Choroid plexus epithelial cell (primary cell): ENCODE data around the gene SLX4IP.

Experiments used
- DNase-seq: peaks from one replicate; pipeline ENCODE4 v3.0.0-alpha.2; 2010; ENCODE audit warnings: low read depth
- H3K4me3 ChIP-seq: 2 replicates; pipeline ENCODE4 v1.5.1; 2011; ENCODE audit warnings: low read depth, mild to moderate bottlenecking, control low read depth, low read length, moderate library complexity
- TF ChIP-seq, protein P1 (sequence below): conservative IDR thresholded peaks from 2 replicates; pipeline ENCODE4 v1.5.1; 2011; ENCODE audit warnings: low read depth, mild to moderate bottlenecking, control low read depth, inconsistent platforms, low read length, moderate library complexity

The SLX4IP gene

GRCh38 chr20:10649080-10649796 lies 214.1 kb downstream of the SLX4IP start:
- no peak for DNase-seq
- TF ChIP-seq, protein P1, sequence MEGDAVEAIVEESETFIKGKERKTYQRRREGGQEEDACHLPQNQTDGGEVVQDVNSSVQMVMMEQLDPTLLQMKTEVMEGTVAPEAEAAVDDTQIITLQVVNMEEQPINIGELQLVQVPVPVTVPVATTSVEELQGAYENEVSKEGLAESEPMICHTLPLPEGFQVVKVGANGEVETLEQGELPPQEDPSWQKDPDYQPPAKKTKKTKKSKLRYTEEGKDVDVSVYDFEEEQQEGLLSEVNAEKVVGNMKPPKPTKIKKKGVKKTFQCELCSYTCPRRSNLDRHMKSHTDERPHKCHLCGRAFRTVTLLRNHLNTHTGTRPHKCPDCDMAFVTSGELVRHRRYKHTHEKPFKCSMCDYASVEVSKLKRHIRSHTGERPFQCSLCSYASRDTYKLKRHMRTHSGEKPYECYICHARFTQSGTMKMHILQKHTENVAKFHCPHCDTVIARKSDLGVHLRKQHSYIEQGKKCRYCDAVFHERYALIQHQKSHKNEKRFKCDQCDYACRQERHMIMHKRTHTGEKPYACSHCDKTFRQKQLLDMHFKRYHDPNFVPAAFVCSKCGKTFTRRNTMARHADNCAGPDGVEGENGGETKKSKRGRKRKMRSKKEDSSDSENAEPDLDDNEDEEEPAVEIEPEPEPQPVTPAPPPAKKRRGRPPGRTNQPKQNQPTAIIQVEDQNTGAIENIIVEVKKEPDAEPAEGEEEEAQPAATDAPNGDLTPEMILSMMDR, result no peak
- no peak overlapping the region for H3K4me3 ChIP-seq

GRCh38 chr20:10649797-10650160 lies 214.7 kb downstream of the SLX4IP start:
- TF ChIP-seq, protein P1, result no peak
- no peak for DNase-seq
- no peak overlapping the region for H3K4me3 ChIP-seq

DNA sequence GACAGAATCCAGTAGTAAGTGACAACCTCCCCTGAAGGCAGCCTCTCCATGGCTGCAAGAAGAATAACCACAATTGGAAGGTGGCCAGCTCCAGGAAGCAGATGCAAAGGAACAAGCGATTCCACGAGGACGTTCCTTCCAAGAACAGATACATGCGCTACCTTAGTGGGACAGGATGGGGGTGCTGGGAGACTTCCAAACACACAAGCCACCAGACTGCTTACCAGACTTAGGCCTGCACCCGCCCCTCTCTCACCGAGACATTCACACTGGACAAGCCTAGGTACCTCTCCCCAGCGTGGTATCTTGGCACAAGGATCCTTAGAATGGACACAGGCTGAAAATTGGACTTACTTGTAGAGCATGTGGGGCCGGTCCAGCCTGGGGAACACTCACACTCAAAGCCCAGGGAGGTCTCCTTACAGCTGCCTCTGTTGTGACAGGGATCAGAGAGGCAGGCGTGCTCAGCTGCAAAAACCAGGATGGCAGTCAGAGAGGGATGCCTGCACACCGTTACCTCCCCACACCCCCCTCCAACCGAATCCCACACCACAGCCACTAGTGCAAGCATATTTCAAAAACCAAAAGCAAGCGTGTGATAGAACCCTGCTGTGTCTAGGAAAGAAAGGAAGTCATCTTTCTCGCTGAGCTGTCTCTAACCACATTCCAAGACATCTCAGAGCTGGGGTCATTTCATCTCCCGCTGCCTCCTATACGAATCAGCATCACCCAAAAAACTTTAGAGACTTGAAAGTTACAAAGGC lies 216.3 kb downstream of the SLX4IP start:
- TF ChIP-seq, protein P1, result no peak
- no peak overlapping the region for H3K4me3 ChIP-seq
- DNase-seq, result peak; percentile 82

- DNase-seq, result no peak
- no peak overlapping the region for H3K4me3 ChIP-seq
- TF ChIP-seq, protein P1, result no peak
Measured at GRCh38 chr20:10652185-10652584, 217.1 kb downstream of the SLX4IP start.

GRCh38 chr20:10652660-10653261 lies 217.7 kb downstream of the SLX4IP start:
- TF ChIP-seq, protein P1, result no peak
- no peak for DNase-seq
- no peak overlapping the region for H3K4me3 ChIP-seq

- TF ChIP-seq, protein P1, result no peak
- H3K4me3 ChIP-seq, result peak overlapping the region; percentile 28
- peak; percentile 79 for DNase-seq
Measured at GRCh38 chr20:10653599-10654249, 218.6 kb downstream of the SLX4IP start.
